ENCODE results near the gene CPNE8.

The CPNE8 gene

GRCh38 chr12:38905480-38906351, at the start of gene CPNE8:
Gene CPNE8 (minus strand): TSS chr12:38905591. CDS start chr12:38905534, 57 bp downstream.
- DNase-seq = no peak

GRCh38 chr12:38954238-38954873, 49.0 kb upstream of the CPNE8 start:
- DNase-seq = no peak

GRCh38 chr12:38949363-38949762, 44.0 kb upstream of the CPNE8 start:
- DNase-seq = no peak

- DNase-seq = no peak
These were observed 29.3 kb upstream of the CPNE8 start for GRCh38 chr12:38934686-38935085.

GRCh38 chr12:38934078-38934584, 28.7 kb upstream of the CPNE8 start:
- no peak for DNase-seq

GRCh38 chr12:38932320-38932719, 26.9 kb upstream of the CPNE8 start:
- no peak for DNase-seq

GRCh38 chr12:38931461-38931860, 26.1 kb upstream of the CPNE8 start:
- DNase-seq = no peak

GRCh38 chr12:38930990-38931389, 25.6 kb upstream of the CPNE8 start:
- no peak for DNase-seq

- DNase-seq = no peak
These were observed 21.1 kb upstream of the CPNE8 start for GRCh38 chr12:38926501-38926900.

GRCh38 chr12:38921025-38921677, 15.8 kb upstream of the CPNE8 start:
- DNase-seq = peak; percentile 47

- no peak for DNase-seq
These were observed 13.8 kb upstream of the CPNE8 start for GRCh38 chr12:38919191-38919590.

GRCh38 chr12:38915429-38916182, 10.2 kb upstream of the CPNE8 start:
- no peak for DNase-seq

GRCh38 chr12:38912116-38912515, 6.7 kb upstream of the CPNE8 start:
- DNase-seq = no peak

- no peak for DNase-seq
These were observed 6.2 kb upstream of the CPNE8 start for GRCh38 chr12:38911611-38912010.

GRCh38 chr12:38907201-38907923, 2.0 kb upstream of the CPNE8 start:
- DNase-seq = no peak

GRCh38 chr12:38906482-38907200, 1.2 kb upstream of the CPNE8 start:
- no peak for DNase-seq

GRCh38 chr12:38904537-38905479, 583 bp downstream of the CPNE8 start:
- no peak for DNase-seq

GRCh38 chr12:38903596-38903995, 1.8 kb downstream of the CPNE8 start:
- no peak for DNase-seq

GRCh38 chr12:38898001-38898684, 7.2 kb downstream of the CPNE8 start:
- DNase-seq = no peak

GRCh38 chr12:38895446-38895845, 9.9 kb downstream of the CPNE8 start:
- no peak for DNase-seq

Data from COR-L47 (cell line).